Measurements from ENCODE around the gene LRIT2. TPM values are rescaled to one million over a fixed set of nuclear protein-coding genes. Genes with fewer than 3 reads are reported as not detected.

Gene LRIT2
- total RNA-seq, 4 donors from 2014 or later, result not detected

- Histone ChIP-seq H3K27me3 (peaks cover 0 to 9% of the 10 kb centered on the region in 2 donors), H3K4me1 (peaks cover 0 to 6% (median 0%) of the 10 kb centered on the region in 4 donors), H3K9me3 (no peaks in the 10 kb centered on the region), H3K4me3 (no peak overlapping the region), H3K27ac (no peak overlapping the region), H3K36me3 (no peaks in the 10 kb centered on the region)
- no peak for DNase-seq (ENCODE audit: low spot score in 2 of 2)
- TF ChIP-seq CTCF (IDR thresholded peaks at IDR 0.05), result no peak
- no peak for TF ChIP-seq POLR2A (IDR thresholded peaks at IDR 0.05)
- no peak for TF ChIP-seq EP300 (IDR thresholded peaks at IDR 0.05)
- 60 to 69% methylated on average over 4 of the region's 4 CpGs for WGBS, 2 donors
These were observed 40.1 kb upstream of the LRIT2 start for GRCh38 chr10:84265418-84265817.

- peaks cover 0 to 9% of the 10 kb centered on the region in 2 donors for H3K27me3 ChIP-seq
- no peak overlapping the region for H3K4me3 ChIP-seq
- DNase-seq (ENCODE audit: low spot score in 2 of 2), result peak; percentile 54 to 80
These were observed 39.3 kb upstream of the LRIT2 start for GRCh38 chr10:84264611-84265141.

GRCh38 chr10:84263716-84264115 is 38.4 kb upstream of the LRIT2 start:
- WGBS, 2 donors, result 77 to 84% methylated on average over 5 of the region's 5 CpGs
- Histone ChIP-seq H3K27ac (no peak overlapping the region), H3K27me3 (peaks cover 0 to 9% of the 10 kb centered on the region in 2 donors), H3K4me1 (peaks cover 0 to 6% (median 0%) of the 10 kb centered on the region in 4 donors), H3K4me3 (no peak overlapping the region), H3K9me3 (no peaks in the 10 kb centered on the region), H3K36me3 (no peaks in the 10 kb centered on the region)
- DNase-seq (ENCODE audit: low spot score in 2 of 2), result no peak
- TF ChIP-seq EP300 (IDR thresholded peaks at IDR 0.05), result no peak
- TF ChIP-seq POLR2A (IDR thresholded peaks at IDR 0.05), result no peak
- TF ChIP-seq CTCF (IDR thresholded peaks at IDR 0.05), result no peak

More at GRCh38 chr10:84264611-84265141, 39.3 kb upstream of the LRIT2 start:
- 0 to 2% methylated on average over 11 of the region's 11 CpGs for WGBS, 2 donors
- H3K4me1 ChIP-seq, result peaks cover 0 to 6% (median 0%) of the 10 kb centered on the region in 4 donors
- TF ChIP-seq POLR2A (IDR thresholded peaks at IDR 0.05), result no peak
- TF ChIP-seq CTCF (IDR thresholded peaks at IDR 0.05), result peak; percentile 87 to 91 (median 87)
- TF ChIP-seq EP300 (IDR thresholded peaks at IDR 0.05), result no peak
- H3K9me3 ChIP-seq, result no peaks in the 10 kb centered on the region
- H3K27ac ChIP-seq, result no peak overlapping the region
- H3K36me3 ChIP-seq, result no peaks in the 10 kb centered on the region

- TF ChIP-seq EP300 (IDR thresholded peaks at IDR 0.05) (no peak), POLR2A (IDR thresholded peaks at IDR 0.05) (no peak), CTCF (IDR thresholded peaks at IDR 0.05) (no peak)
These were observed 37.0 kb upstream of the LRIT2 start for GRCh38 chr10:84262190-84262956.

More at GRCh38 chr10:84262190-84262956, 37.0 kb upstream of the LRIT2 start:
- Histone ChIP-seq H3K4me1 (peaks cover 0 to 6% (median 0%) of the 10 kb centered on the region in 4 donors), H3K9me3 (no peaks in the 10 kb centered on the region), H3K4me3 (no peak overlapping the region), H3K27ac (no peak overlapping the region), H3K27me3 (peaks cover 0 to 9% of the 10 kb centered on the region in 2 donors), H3K36me3 (no peaks in the 10 kb centered on the region)
- WGBS, 2 donors, result 73 to 80% methylated on average over 13 of the region's 13 CpGs
- no peak for DNase-seq (ENCODE audit: low spot score in 2 of 2)
